NCI-H2196 treated with DMSO at 0.1 percent for 48 hours (cell line): ENCODE results near the gene ADGRL2.

Source experiments
- DNase-seq: peaks from one replicate; lab custom pipeline; 2025; ENCODE audit not compliant: unreplicated experiment; lab: John Stamatoyannopoulos, UW

ADGRL2 gene

GRCh38 chr1:81899214-81899821 is 98.6 kb downstream of the ADGRL2 start:
- DNase-seq: no peak

DNA sequence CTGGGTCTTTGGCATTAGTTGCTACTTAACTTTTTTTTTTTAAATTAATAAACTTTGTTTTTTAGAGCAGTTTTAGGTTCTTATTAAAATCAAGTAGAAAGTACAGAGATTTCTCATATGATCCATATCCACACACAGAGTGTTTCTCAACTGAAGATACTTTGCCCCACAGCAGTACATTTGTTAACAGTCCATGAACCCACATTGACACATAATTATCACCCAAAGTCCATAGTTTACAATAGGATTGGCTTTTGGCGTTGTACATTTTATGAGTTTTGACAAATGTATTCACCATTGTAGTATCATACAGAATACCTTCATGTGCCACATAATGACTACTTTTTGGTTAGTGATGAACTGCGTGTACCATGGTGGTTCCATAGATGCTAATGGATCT is 106.8 kb downstream of the ADGRL2 start:
- DNase-seq: no peak

DNA sequence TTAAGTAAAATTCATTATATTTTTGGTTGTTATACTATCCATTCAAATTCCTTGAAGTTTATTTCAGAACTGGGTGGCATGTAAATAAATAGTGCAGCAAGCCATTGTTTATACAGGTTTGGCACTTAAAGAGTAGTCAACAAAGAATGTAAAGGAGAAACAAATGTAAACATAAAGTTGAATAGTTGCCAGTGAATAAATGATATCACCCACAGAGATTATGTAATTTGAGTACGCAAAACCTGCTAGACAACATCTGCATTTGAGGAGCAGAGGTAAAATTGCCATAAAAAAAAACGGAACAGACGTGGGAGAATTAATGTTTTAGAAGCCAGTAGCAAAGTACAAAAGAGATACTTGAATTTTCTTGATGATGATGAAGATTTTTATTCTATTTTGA is 111.6 kb downstream of the ADGRL2 start:
- DNase-seq: no peak

DNA sequence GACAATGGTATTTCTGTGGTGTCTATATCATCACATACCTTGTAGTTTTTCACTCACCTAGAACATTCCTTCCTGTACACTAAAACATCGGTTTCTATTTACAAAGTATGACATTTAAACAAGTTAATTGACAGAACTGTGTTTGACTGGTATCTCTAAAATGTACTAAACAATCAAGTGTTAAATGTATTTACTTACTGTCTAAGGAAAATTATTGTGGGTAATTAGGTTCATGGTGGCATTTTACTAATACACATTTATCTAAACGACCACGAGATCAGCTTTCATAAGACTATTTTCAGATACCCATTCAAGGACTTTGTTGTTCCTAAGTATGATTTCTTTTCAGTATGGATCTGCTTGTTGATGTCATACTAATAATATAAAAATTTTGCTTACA is 115.2 kb downstream of the ADGRL2 start:
- DNase-seq: no peak

- DNase-seq: no peak
These were observed 119.6 kb downstream of the ADGRL2 start for GRCh38 chr1:81920245-81920740.

GRCh38 chr1:81920886-81921285 is 120.2 kb downstream of the ADGRL2 start:
- DNase-seq: no peak

- DNase-seq: no peak
These were observed 120.6 kb downstream of the ADGRL2 start for GRCh38 chr1:81921344-81921743.

DNA sequence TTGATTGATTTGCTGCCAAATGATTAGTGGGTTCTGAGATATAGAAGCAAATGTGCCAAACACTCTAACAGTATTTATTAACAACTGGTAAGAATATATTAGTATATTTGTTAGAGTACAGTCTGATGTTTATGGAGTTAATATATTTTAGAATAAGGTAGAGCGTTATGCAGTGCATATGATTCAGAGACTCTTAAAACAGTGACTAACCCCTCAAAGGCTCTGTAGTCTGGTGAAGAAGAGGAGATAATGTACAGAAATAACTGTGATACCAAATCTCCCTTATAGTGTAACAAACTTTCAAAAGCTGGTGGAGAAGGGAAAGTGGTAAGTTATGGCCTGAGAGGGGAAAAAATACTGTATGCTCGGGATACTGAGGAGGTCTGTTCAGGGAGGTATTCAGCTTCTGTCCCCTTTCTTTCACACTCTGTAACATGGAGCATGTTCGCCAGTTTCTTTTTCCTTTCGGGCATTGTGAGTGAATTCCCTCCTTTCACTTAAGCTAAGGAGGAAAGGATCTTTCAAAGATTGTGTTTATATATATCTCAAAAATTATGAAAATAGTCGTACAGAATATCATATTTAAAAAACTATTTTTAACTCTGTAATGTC is 121.2 kb downstream of the ADGRL2 start:
- no peak for DNase-seq

GRCh38 chr1:81922955-81923354 is 122.2 kb downstream of the ADGRL2 start:
- DNase-seq: no peak

DNA sequence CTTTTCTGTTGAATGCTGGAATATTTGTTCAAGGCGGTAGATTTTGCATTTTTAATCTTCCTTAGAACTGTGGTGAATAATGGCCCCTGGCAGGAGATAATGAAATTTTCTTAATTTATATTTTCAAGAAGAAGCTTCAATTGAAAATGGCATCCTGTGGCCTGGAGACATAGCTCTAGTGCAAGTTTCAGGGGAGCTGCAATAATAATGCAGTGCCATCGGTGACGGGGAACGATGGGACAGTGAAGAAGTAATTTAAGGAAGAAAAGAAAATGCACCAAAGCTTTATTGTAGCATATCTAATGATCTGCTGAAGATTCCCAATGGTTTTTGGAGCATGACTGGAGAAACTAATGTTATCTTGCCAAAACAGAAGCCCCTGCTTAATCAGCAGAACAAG is 128.4 kb downstream of the ADGRL2 start:
- no peak for DNase-seq

DNA sequence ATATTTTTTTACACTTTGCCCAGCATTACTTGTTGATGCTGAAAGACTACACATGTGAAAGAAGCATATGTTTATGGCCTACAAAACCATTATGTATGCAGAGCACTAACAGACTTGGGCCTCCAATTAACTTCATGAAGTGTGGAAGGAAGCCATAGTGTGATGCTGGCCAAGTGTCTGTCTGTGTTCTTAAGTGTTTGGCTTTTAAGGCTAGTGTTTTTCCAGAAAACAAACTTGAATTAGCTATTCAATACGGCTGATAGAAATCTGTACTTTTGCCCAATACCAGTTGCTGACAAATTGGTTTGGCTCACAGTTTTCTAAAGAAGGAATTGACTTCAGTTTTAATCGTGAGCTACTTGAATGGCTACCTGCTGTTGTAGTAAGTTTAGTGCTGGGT is 136.1 kb downstream of the ADGRL2 start:
- no peak for DNase-seq

GRCh38 chr1:81937791-81938450 is 137.2 kb downstream of the ADGRL2 start:
- no peak for DNase-seq

GRCh38 chr1:81948495-81948894 is 147.8 kb downstream of the ADGRL2 start:
- no peak for DNase-seq

GRCh38 chr1:81949421-81949820 is 148.7 kb downstream of the ADGRL2 start:
- DNase-seq: no peak

DNA sequence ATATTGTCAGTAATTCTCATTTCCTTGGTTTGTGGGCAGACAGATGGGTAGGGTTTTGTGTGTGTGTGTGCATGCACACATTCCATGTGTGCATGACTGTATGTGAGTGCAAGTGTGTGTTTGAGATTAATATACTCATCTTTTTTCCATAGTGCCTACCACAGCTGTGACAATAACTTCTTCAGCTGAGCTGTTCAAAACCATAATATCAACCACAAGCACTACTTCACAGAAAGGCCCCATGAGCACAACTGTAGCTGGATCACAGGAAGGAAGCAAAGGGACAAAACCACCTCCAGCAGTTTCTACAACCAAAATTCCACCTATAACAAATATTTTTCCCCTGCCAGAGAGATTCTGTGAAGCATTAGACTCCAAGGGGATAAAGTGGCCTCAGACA is 149.3 kb downstream of the ADGRL2 start:
- no peak for DNase-seq

DNA sequence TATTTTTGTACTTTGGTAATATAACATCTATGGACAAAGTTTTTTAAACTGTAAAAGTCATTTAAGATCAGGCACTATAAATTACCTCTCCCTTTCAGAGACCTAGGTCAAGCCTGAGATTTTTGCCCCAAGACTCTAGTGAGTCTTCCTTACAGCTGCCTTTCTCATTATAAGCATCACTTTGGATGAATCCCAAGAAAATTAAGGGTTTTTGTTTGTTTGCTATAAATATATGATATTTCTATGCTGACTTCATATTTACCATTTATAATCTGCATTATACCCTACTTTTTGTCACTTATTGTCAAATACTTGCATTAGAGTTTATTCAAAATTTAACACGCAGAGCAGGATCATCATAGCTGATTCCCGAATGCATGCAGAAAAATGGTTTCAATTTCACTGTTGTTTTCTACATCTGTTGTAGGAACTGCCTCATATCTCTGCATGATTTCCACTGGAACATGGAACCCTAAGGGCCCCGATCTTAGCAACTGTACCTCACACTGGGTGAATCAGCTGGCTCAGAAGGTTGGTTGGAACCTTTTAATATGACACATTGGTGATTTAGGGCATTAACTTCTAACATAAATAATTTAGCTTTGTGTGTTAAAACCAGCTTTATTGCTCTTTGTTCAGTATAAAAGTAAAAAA is 150.0 kb downstream of the ADGRL2 start:
- DNase-seq: no peak

- DNase-seq: no peak
These were observed 153.8 kb downstream of the ADGRL2 start for GRCh38 chr1:81954534-81955020.

GRCh38 chr1:81967951-81968350 is 167.2 kb downstream of the ADGRL2 start:
- DNase-seq: no peak

DNA sequence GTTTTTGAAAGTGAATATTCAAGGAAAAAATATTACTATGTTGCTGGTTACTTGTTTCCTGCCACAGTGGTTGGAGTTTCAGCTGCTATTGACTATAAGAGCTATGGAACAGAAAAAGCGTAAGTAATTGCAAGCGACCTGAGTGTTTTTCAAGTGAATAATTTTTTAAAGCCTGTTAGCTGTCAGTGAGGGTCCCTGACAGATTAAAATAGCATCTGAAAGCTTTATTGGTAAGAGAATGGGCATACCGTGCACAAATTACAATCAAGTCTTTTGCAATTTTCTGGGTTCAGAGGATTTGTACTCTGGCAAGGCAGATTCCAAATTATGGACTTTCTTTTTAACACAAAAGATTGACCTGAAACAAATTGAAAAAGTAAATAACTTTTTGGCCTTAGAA is 169.7 kb downstream of the ADGRL2 start:
- no peak for DNase-seq

DNA sequence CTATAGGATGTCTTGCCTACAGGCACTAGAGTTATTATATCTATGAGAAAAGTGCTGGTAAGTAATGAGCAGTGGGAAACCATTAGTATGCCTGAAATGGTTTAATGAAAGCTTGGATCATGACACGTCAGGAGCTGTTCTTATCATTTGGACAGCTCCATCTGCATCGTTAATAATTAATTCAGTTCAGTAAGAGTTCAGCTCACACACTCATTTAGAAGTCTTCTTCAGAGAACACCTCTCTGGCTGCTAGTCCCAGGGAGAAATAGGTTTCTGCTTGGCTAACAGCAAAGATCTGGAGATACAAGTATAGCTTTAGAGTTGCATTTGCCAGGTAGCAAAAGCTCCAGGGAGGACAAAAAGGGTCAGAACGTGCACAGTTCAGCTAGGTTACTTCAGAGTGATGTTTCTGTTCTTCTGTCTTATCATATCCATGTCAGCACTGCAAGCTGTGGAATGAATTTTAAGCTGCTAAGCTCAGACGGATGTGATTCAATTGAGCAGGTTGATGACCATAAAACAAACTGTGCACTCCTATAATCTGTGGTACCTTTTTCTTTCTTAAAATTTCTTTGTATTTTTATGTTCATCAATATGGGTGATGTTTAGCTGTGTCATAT is 173.6 kb downstream of the ADGRL2 start:
- no peak for DNase-seq

DNA sequence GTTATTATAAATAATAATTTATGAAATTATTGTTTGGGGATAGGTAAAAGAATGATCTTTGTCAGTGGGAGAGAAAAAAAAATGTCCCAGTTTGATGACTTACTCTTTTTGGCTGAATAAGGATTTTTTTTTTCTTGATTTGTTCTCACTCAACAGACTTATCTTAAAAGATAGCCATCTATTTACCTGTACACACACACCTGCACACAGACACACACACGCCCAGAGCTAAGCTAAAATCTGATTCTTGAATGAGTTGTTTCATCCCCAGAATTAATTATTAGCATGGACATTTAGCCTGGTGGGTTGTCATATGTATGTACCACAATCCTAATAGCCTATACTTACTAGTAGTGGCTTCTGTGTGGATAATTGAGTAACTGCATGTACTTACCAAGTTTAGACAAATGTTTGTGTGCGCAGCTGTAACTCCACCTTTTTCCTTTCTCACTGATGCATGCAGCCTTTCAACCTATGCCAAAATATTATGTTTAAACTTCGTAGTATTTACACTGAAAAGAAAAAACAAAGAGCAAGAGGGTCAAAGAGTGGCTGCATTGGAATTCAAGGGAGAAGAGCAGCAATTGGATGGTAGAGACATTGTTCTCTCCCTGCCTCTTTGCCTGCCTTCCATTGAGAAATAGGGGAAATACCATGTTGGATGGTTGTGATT is 174.3 kb downstream of the ADGRL2 start:
- peak; percentile 19 for DNase-seq
